ENCODE results near the gene CEACAM5.
"Not testable (repeated sequence)": the region's sequence is repeated elsewhere in the genome, so short reads cannot be mapped to it uniquely, and the experiment has no call there.

Gene CEACAM5

DNA sequence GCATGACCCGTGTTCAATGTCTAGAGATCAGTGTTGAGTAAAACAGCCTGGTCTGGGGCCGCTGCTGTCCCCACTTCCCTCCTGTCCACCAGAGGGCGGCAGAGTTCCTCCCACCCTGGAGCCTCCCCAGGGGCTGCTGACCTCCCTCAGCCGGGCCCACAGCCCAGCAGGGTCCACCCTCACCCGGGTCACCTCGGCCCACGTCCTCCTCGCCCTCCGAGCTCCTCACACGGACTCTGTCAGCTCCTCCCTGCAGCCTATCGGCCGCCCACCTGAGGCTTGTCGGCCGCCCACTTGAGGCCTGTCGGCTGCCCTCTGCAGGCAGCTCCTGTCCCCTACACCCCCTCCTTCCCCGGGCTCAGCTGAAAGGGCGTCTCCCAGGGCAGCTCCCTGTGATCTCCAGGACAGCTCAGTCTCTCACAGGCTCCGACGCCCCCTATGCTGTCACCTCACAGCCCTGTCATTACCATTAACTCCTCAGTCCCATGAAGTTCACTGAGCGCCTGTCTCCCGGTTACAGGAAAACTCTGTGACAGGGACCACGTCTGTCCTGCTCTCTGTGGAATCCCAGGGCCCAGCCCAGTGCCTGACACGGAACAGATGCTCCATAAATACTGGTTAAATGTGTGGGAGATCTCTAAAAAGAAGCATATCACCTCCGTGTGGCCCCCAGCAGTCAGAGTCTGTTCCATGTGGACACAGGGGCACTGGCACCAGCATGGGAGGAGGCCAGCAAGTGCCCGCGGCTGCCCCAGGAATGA, 1.5 kb upstream of the CEACAM5 start:
- TF ChIP-seq, protein P1, sequence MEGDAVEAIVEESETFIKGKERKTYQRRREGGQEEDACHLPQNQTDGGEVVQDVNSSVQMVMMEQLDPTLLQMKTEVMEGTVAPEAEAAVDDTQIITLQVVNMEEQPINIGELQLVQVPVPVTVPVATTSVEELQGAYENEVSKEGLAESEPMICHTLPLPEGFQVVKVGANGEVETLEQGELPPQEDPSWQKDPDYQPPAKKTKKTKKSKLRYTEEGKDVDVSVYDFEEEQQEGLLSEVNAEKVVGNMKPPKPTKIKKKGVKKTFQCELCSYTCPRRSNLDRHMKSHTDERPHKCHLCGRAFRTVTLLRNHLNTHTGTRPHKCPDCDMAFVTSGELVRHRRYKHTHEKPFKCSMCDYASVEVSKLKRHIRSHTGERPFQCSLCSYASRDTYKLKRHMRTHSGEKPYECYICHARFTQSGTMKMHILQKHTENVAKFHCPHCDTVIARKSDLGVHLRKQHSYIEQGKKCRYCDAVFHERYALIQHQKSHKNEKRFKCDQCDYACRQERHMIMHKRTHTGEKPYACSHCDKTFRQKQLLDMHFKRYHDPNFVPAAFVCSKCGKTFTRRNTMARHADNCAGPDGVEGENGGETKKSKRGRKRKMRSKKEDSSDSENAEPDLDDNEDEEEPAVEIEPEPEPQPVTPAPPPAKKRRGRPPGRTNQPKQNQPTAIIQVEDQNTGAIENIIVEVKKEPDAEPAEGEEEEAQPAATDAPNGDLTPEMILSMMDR (IDR thresholded peaks at IDR 0.05; ENCODE audit: low read length, missing control alignments): peak; percentile 47
- DNase-seq (ENCODE audit: low read depth): peak; percentile 9
- H3K4me3 ChIP-seq (replicated peaks; ENCODE audit: low read depth, low read length): no peak overlapping the region

DNA sequence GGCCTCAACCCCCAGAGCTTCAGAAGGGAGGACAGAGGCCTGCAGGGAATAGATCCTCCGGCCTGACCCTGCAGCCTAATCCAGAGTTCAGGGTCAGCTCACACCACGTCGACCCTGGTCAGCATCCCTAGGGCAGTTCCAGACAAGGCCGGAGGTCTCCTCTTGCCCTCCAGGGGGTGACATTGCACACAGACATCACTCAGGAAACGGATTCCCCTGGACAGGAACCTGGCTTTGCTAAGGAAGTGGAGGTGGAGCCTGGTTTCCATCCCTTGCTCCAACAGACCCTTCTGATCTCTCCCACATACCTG, 969 bp upstream of the CEACAM5 start:
- TF ChIP-seq, protein P1 (IDR thresholded peaks at IDR 0.05; ENCODE audit: low read length, missing control alignments): no peak
- no peak for DNase-seq (ENCODE audit: low read depth)
- no peak overlapping the region for H3K4me3 ChIP-seq (replicated peaks; ENCODE audit: low read depth, low read length)

DNA sequence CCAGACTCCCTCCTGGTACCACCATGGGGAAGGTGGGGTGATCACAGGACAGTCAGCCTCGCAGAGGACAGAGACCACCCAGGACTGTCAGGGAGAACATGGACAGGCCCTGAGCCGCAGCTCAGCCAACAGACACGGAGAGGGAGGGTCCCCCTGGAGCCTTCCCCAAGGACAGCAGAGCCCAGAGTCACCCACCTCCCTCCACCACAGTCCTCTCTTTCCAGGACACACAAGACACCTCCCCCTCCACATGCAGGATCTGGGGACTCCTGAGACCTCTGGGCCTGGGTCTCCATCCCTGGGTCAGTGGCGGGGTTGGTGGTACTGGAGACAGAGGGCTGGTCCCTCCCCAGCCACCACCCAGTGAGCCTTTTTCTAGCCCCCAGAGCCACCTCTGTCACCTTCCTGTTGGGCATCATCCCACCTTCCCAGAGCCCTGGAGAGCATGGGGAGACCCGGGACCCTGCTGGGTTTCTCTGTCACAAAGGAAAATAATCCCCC, 505 bp upstream of the CEACAM5 start:
- no peak for DNase-seq (ENCODE audit: low read depth)
- TF ChIP-seq, protein P1 (IDR thresholded peaks at IDR 0.05; ENCODE audit: low read length, missing control alignments): no peak
- no peak overlapping the region for H3K4me3 ChIP-seq (replicated peaks; ENCODE audit: low read depth, low read length)

DNA sequence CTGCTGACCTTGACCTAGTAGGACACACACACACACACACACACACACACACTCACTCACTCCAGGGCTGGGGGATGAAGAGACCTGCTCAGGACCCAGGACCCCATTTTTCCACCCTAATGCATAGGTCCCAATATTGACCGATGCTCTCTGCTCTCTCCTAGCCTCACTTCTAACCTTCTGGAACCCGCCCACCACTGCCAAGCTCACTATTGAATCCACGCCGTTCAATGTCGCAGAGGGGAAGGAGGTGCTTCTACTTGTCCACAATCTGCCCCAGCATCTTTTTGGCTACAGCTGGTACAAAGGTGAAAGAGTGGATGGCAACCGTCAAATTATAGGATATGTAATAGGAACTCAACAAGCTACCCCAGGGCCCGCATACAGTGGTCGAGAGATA, 1.1 kb downstream of the CEACAM5 start:
- DNase-seq (ENCODE audit: low read depth); H3K4me3 ChIP-seq (replicated peaks; ENCODE audit: low read depth, low read length): not testable (repeated sequence)

DNA sequence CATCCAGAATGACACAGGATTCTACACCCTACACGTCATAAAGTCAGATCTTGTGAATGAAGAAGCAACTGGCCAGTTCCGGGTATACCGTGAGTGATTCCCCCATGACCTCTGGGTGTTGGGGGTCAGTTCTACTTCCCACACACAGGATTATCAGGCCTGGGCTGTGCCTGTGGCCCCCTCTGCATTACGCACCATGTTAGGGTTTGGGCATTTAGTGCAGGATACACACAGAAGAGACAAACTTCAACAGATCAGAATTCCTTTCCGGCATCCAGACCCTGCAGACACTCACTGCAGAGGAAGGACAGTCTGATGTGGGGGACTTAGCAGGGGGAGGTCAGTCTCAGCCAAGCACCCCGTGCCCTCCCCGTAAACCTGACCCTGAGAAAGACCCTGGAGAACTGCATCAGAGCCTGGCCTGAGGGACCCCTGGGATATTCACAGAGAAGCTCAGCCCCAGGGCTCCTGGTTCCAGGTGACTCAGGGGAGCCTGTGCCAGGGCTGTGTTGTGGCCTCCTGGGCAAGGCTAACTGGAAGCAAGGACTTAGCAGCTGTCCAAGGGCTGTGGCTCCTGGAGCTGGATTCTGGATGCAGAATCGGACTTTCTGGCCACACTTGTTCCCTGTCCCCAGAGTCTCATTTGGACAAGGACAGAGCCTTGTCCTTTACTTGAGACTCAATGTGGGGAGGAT, 1.7 kb downstream of the CEACAM5 start:
- no peak for DNase-seq (ENCODE audit: low read depth)
- no peak overlapping the region for H3K4me3 ChIP-seq (replicated peaks; ENCODE audit: low read depth, low read length)
- TF ChIP-seq, protein P1 (IDR thresholded peaks at IDR 0.05; ENCODE audit: low read length, missing control alignments): no peak

DNA sequence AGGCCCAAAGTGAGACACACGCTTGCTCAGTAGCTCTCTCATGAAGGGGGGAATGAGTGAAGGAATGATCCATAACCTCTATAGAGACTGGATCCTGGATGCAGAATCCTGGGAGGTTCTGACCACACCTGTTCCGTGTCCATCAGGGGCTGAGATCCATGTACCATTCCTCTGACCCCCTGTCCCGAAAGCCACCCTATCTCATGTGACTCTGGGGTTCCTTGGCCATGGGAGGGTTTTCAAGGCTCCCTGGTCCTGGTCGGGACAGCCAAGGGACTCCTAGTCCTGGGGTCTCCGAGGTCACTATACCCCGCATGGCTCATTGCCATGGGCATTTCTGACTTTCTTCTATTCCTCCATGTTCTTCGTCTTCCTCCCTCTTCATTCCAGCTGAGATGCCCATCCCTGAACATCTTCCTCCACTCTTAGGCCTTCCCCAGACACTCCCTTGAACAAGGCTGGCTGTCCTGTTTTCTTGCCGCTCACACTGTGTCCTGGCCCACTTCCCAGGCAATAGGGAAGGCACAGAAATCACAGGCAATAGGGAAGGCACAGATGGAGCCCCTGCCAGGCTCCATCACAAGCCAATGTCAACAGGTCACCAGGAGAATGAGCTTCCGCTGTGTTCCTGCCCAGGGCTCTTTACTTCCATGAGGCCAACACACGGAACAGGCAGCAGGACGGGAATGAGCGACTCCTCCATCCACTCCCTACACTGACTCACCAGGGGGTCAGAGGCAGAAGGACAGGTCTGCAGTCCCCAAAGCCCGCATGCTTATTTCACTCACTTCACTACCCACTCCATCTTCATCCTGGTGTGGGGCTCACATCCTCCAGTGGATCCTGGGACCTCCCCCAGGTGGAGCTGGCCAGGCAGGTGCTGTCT, 3.2 kb downstream of the CEACAM5 start:
- H3K4me3 ChIP-seq (replicated peaks; ENCODE audit: low read depth, low read length): no peak overlapping the region
- TF ChIP-seq, protein P1 (IDR thresholded peaks at IDR 0.05; ENCODE audit: low read length, missing control alignments): no peak
- DNase-seq (ENCODE audit: low read depth): no peak

DNA sequence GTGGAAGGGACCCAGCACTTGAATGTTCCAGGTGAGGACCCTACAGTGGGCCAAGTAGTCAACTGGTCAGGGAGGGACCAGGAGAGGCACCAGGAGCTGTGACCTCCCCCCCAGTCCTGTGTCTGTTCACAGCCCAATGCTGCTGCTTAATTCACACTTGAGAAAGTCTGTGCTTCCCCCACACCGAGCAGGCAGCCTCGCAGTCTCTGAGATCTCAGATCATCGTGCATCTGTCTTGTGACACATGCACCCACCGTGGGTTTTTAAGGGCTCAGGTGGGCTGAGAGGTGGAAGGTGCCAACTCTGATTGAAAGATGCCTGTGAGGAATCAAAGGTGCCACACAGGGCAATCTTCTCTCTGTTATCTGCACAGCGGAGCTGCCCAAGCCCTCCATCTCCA, 6.2 kb downstream of the CEACAM5 start:
- no peak overlapping the region for H3K4me3 ChIP-seq (replicated peaks; ENCODE audit: low read depth, low read length)
- DNase-seq (ENCODE audit: low read depth): no peak
- TF ChIP-seq, protein P1 (IDR thresholded peaks at IDR 0.05; ENCODE audit: low read length, missing control alignments): no peak

Data from fibroblast of pulmonary artery (primary cell).